AG10803 (cell line): ENCODE data around the gene HAPLN2.
"Not testable (repeated sequence)": the region's sequence is repeated elsewhere in the genome, so short reads cannot be mapped to it uniquely, and the experiment has no call there.

Experiments used
- DNase-seq: peaks from one replicate; pipeline ENCODE4 v3.0.0; 2010; ENCODE audit warnings: low read depth
- H3K4me3 ChIP-seq: 2 replicates; pipeline ENCODE4 v1.5.1; 2011; ENCODE audit warnings: mild to moderate bottlenecking, low read length, control low read depth
- CTCF ChIP-seq: conservative IDR thresholded peaks from 2 replicates; pipeline ENCODE4 v1.5.1; 2011; ENCODE audit warnings: mild to moderate bottlenecking, low read length, control low read depth, inconsistent platforms

Gene HAPLN2

GRCh38 chr1:156598731-156599432 lies 20.3 kb upstream of the HAPLN2 start:
- no peak for DNase-seq
- no peak overlapping the region for H3K4me3 ChIP-seq
- TF ChIP-seq CTCF, result no peak

GRCh38 chr1:156599811-156600210 lies 19.4 kb upstream of the HAPLN2 start:
- no peak overlapping the region for H3K4me3 ChIP-seq
- TF ChIP-seq CTCF, result no peak
- no peak for DNase-seq

GRCh38 chr1:156600733-156601121 lies 18.5 kb upstream of the HAPLN2 start:
- no peak for TF ChIP-seq CTCF
- peak overlapping the region; percentile 90 for H3K4me3 ChIP-seq
- no peak for DNase-seq

GRCh38 chr1:156601122-156601830 lies 17.9 kb upstream of the HAPLN2 start, which contains the start of gene GPATCH4:
Gene GPATCH4 (minus strand): TSS chr1:156601479.
- no peak for TF ChIP-seq CTCF
- DNase-seq, result peak; percentile 93
- peak within 1 kb of the TSS; percentile 90 for H3K4me3 ChIP-seq

GRCh38 chr1:156601892-156602291 lies 17.3 kb upstream of the HAPLN2 start:
- no peak for DNase-seq
- peak overlapping the region; percentile 90 for H3K4me3 ChIP-seq
- TF ChIP-seq CTCF, result no peak

GRCh38 chr1:156602557-156602993 lies 16.6 kb upstream of the HAPLN2 start:
- DNase-seq, result no peak

GRCh38 chr1:156607344-156607743 lies 11.9 kb upstream of the HAPLN2 start:
- H3K4me3 ChIP-seq, DNase-seq: not testable (repeated sequence)

More at GRCh38 chr1:156602557-156602993, 16.6 kb upstream of the HAPLN2 start:
- H3K4me3 ChIP-seq, result no peak overlapping the region
- peak; percentile 38 for TF ChIP-seq CTCF
